Left ventricle myocardium inferior (tissue), 1 donor: ENCODE data around the gene ATG5. TPM values are rescaled to one million over a fixed set of nuclear protein-coding genes. Genes with fewer than 3 reads are reported as not detected.
"Not testable (repeated sequence)": the region's sequence is repeated elsewhere in the genome, so short reads cannot be mapped to it uniquely, and the experiment has no call there.

Experiments
- DNase-seq: peaks from one replicate; pipeline ENCODE4 v3.0.0-alpha.2; 2020
- H3K27ac ChIP-seq: fragments of 200-600 bp; replicated peaks from 2 replicates; pipeline ENCODE4 v1.8.0; 2021
- H3K27me3 ChIP-seq: fragments of 200-600 bp; 2 replicates; pipeline ENCODE4 v1.8.0; 2021; ENCODE audit warnings: low read depth
- H3K36me3 ChIP-seq: fragments of 200-600 bp; 2 replicates; pipeline ENCODE4 v1.8.0; 2021
- H3K4me1 ChIP-seq: fragments of 200-600 bp; 2 replicates; pipeline ENCODE4 v1.8.0; 2021
- H3K4me3 ChIP-seq: fragments of 200-600 bp; 2 replicates; pipeline ENCODE4 v1.8.0; 2021; ENCODE audit warnings: mild to moderate bottlenecking, moderate library complexity
- H3K9me3 ChIP-seq: fragments of 200-600 bp; replicated peaks from 2 replicates; pipeline ENCODE4 v1.8.0; 2021
- intact Hi-C: fragments of 100-400 bp; cut with micrococcal nuclease; formaldehyde crosslinking; loops from one replicate; pipeline ENCODE4 v1.11.0; 2022
- total RNA-seq: library from RNA; stranded (reverse); fragmentation: NEBNext Ultra II Directional; extraction: Animal tissue kit (Norgen Biotek cat#: 25700); gene quantifications from one replicate; pipeline ENCODE4 v1.2.1, GENCODE V29; 2021
- TF ChIP-seq, protein P1 (sequence below): fragments of 200-600 bp; IDR thresholded peaks from 2 replicates; pipeline ENCODE4 v1.8.0; 2021; ENCODE audit warnings: antibody characterized with exemption, mild to moderate bottlenecking, borderline replicate concordance
- donor health status: DM: no; HTN: yes; CAD: no; lungs with severe emphysema.

The ATG5 gene
- total RNA-seq, 1 donor from 2014 or later, result 18.0 TPM

DNA sequence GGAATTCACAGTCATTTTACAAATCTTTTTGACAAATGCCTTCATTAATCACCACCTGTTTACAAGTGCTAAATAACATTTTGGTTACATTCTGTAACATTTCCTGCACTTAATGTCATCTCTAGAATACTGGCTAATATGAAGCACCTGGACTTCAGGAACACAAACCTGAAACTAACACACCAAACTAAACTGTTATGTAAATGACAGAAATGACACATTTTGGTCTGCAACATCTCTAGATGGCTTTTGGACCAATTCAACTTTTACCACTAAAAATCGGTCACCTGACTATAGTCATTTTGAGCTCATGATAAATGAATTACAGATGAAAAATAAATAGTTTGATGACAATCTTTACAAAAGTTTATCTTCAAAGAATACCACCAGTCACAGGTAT is 80.6 kb downstream of the ATG5 start:
- intact Hi-C loops, result no loop called here
- no peaks in the 10 kb centered on the region for H3K27me3 ChIP-seq
- no peak for DNase-seq
- H3K4me3 ChIP-seq, result no peak overlapping the region
- no peak overlapping the region for H3K27ac ChIP-seq
- peaks cover 18% of the 10 kb centered on the region for H3K36me3 ChIP-seq
- no peaks in the 10 kb centered on the region for H3K9me3 ChIP-seq
- TF ChIP-seq, protein P1, sequence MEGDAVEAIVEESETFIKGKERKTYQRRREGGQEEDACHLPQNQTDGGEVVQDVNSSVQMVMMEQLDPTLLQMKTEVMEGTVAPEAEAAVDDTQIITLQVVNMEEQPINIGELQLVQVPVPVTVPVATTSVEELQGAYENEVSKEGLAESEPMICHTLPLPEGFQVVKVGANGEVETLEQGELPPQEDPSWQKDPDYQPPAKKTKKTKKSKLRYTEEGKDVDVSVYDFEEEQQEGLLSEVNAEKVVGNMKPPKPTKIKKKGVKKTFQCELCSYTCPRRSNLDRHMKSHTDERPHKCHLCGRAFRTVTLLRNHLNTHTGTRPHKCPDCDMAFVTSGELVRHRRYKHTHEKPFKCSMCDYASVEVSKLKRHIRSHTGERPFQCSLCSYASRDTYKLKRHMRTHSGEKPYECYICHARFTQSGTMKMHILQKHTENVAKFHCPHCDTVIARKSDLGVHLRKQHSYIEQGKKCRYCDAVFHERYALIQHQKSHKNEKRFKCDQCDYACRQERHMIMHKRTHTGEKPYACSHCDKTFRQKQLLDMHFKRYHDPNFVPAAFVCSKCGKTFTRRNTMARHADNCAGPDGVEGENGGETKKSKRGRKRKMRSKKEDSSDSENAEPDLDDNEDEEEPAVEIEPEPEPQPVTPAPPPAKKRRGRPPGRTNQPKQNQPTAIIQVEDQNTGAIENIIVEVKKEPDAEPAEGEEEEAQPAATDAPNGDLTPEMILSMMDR, result no peak
- no peaks in the 10 kb centered on the region for H3K4me1 ChIP-seq

DNA sequence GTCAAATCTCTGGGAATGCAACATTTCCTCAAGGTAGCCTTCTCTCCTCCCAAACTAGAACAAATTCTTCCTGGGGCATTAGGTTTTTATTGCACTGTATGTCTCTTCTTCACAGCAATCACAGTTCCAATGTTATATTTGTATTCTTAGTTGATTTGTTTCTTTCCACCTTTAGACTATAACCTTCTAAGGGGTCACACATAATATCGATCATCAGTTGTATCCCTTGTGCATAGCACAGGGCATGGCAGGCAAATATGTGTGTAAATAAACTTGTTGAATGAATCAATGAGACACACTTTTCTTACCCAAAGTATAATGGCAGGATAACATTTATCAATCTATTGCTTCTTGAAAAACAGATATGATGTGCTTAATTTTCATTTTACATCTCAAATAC is 81.0 kb downstream of the ATG5 start:
- Histone ChIP-seq H3K4me3 (no peak overlapping the region), H3K4me1 (no peaks in the 10 kb centered on the region), H3K27ac (no peak overlapping the region), H3K9me3 (no peaks in the 10 kb centered on the region), H3K36me3 (peaks cover 18% of the 10 kb centered on the region), H3K27me3 (no peaks in the 10 kb centered on the region)
- intact Hi-C loops, result no loop called here
- no peak for DNase-seq
- TF ChIP-seq, protein P1, result no peak

DNA sequence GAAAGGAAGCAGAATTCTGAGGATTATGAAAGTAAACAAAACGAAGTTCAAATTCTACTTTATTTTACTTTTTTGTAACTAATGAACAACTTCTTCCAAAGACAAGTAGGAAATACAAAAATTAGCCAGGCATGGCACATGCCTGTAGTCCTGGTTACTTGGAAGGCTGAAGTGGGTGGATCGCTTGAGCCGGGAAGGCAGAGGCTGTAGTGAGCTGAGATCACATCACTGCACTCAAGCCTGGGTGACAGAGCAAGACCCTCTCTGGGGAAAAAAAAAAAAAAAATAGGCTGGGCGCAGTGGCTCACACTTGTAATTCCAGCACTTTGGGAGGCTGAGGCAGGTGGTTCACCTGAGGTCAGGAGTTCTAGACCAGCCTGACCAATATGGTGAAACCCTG is 82.3 kb downstream of the ATG5 start:
- no peaks in the 10 kb centered on the region for H3K27me3 ChIP-seq
- DNase-seq, result no peak
- H3K4me3 ChIP-seq, result no peak overlapping the region
- TF ChIP-seq, protein P1, result no peak
- no peaks in the 10 kb centered on the region for H3K9me3 ChIP-seq
- no peak overlapping the region for H3K27ac ChIP-seq
- peaks cover 14% of the 10 kb centered on the region for H3K36me3 ChIP-seq
- intact Hi-C loops, result no loop called here
- no peaks in the 10 kb centered on the region for H3K4me1 ChIP-seq

DNA sequence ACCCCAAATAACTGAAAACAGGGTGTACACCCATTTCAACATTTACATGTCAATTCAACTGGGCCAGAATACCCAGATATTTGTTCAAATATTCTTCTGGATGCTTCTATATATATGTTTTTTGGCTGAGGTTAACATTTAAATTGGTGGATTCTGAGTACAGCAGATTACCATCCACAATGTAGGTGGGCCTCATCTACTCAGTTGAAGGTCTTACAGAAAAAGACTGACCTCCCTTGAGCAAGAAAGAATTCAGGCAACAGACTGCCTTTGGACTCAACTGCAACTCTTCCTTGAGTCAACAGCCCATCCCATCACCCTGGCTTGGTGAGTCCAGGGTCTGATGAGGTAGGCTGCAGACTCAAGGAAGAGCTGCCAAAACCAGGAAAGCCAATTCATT is 84.1 kb downstream of the ATG5 start:
- H3K27me3 ChIP-seq, result no peaks in the 10 kb centered on the region
- no peak overlapping the region for H3K27ac ChIP-seq
- no peaks in the 10 kb centered on the region for H3K4me1 ChIP-seq
- H3K36me3 ChIP-seq, result no peaks in the 10 kb centered on the region
- no peak overlapping the region for H3K4me3 ChIP-seq
- no peaks in the 10 kb centered on the region for H3K9me3 ChIP-seq
- intact Hi-C loops, result no loop called here
- no peak for DNase-seq
- TF ChIP-seq, protein P1, result no peak

DNA sequence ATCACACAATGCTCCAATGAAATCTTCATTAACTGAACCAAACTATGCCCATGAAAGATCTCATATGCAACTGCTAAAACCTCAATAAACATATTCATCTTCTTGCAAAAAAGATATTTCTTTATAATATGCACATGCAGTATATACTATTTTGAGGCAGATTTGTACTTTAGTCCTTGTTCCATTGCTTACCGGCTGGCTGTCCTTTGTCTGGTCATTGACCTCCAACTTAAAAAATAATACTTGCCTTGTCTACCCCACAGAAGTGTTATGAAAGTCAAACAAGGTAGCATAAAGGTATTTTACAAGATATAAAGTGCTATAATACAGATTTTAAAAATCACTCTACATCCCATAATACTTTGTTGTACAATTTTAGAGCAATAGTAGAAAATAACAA is 88.3 kb downstream of the ATG5 start:
- no peaks in the 10 kb centered on the region for H3K4me1 ChIP-seq
- no peaks in the 10 kb centered on the region for H3K36me3 ChIP-seq
- intact Hi-C loops, result no loop called here

DNA sequence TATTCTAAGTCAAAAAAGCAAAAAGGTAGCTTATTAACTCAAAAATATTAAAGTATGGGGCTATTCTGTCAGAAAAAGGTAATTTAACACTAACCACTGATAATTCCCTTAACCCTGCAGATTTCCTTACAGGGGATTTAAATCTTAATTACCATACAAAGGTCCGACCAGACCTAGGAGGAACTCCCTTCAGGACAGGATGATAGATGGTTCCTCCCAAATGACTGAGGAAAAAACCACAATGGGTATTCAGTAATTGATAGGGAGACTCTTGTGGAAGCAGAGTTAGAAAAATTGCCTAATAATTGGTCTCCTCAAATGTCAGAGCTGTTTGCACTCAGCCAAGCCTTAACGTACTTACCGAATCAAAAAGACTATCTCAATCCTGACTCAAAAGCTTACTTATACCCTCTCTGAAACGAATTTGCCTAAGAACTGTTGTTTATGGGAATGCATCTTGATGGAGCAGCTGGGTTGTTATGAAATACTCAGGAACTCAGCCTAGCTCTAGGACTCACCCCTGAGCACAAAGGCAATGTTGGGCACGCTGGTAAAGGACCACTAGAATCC is 95.6 kb downstream of the ATG5 start:
- intact Hi-C loops, result loop anchor here (10.0 kb wide), 1 partner anchor 745 kb away; no protein-coding TSS in a partner anchor

More for the DNA sequence above, 88.3 kb downstream of the ATG5 start:
- H3K9me3 ChIP-seq, result no peaks in the 10 kb centered on the region
- H3K27me3 ChIP-seq, result no peaks in the 10 kb centered on the region
- no peak overlapping the region for H3K27ac ChIP-seq
- TF ChIP-seq, protein P1, result no peak
- H3K4me3 ChIP-seq, result no peak overlapping the region
- DNase-seq, result no peak

More for the DNA sequence above, 95.6 kb downstream of the ATG5 start:
- not testable (repeated sequence) for H3K9me3 ChIP-seq, H3K4me1 ChIP-seq, DNase-seq, H3K27me3 ChIP-seq, H3K4me3 ChIP-seq, H3K36me3 ChIP-seq, H3K27ac ChIP-seq
